ENCODE results near the gene SPEN. TPM values are rescaled to one million over a fixed set of nuclear protein-coding genes. Genes with fewer than 3 reads are reported as not detected.
"Not testable (repeated sequence)": the region's sequence is repeated elsewhere in the genome, so short reads cannot be mapped to it uniquely, and the experiment has no call there.

The SPEN gene
- total RNA-seq, 1 experiment from 2014 or later: 70.3 TPM

DNA sequence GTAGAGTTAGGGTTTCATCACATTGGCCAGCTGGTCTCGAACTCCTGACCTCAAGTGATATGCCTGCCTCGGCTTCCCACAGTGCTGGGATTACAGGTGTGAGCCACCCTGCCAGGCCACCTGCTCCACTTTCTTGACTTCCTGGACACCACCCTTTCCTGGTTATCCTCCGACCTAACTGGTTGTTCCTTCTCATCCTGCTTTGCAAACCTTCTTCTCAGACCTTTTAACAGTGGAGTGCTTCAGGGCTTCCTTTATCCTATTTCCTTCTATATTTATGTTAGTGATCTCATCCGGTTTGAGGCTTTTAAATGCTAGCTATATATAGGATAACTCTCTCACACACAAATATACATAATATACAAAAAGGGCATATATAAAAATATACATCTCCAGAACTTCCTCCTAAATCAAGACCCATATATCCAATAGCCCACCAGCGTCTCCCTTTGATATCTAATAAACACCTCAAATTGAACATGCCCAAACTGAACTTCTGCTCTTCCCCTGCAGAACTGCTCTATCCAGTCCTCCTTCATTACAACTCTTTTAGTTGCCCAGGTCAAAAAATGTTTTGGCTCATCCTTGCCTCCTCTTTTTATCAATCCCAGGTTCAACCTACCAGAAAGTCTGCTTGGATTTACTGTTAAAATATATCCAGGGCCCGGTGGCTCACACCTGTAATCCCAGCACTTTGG, 20.5 kb upstream of the SPEN start:
- H3K27ac ChIP-seq (ENCODE audit: low read depth, low read length, poor library complexity, severe bottlenecking): no peak overlapping the region
- CTCF ChIA-PET: no interaction called here
- intact Hi-C loops (cut with micrococcal nuclease; ENCODE audit: unreplicated experiment): no loop called here
- no peaks in the 10 kb centered on the region for H3K9me3 ChIP-seq (ENCODE audit: low read depth, low read length, poor library complexity, severe bottlenecking)
- no peaks in the 10 kb centered on the region for H3K27me3 ChIP-seq (replicated peaks; ENCODE audit: insufficient read depth, low read depth, low read length, poor library complexity)
- no peaks in the 10 kb centered on the region for H3K4me1 ChIP-seq (ENCODE audit: insufficient read depth, low read length, poor library complexity, severe bottlenecking)
- POLR2A ChIA-PET (ENCODE audit: low non-redundant PET): interaction anchor here (0.5 kb wide), 1 partner anchor 149 kb away, joined by 3 read pairs; the partner anchor contains the start of gene ZBTB17
- no peak overlapping the region for H3K4me3 ChIP-seq (ENCODE audit: low read depth, low read length, poor library complexity, severe bottlenecking)
- no peaks in the 10 kb centered on the region for H3K36me3 ChIP-seq (ENCODE audit: insufficient read depth, low read length, poor library complexity, severe bottlenecking)
- no peak for DNase-seq (ENCODE audit: low spot score)
- BruUV-seq (replicated peaks): no TSS peak
- no peak for TF ChIP-seq EZH2 (IDR thresholded peaks at IDR 0.05; ENCODE audit: borderline replicate concordance, low read depth, low read length, poor library complexity, severe bottlenecking)
- TF ChIP-seq, protein P1, sequence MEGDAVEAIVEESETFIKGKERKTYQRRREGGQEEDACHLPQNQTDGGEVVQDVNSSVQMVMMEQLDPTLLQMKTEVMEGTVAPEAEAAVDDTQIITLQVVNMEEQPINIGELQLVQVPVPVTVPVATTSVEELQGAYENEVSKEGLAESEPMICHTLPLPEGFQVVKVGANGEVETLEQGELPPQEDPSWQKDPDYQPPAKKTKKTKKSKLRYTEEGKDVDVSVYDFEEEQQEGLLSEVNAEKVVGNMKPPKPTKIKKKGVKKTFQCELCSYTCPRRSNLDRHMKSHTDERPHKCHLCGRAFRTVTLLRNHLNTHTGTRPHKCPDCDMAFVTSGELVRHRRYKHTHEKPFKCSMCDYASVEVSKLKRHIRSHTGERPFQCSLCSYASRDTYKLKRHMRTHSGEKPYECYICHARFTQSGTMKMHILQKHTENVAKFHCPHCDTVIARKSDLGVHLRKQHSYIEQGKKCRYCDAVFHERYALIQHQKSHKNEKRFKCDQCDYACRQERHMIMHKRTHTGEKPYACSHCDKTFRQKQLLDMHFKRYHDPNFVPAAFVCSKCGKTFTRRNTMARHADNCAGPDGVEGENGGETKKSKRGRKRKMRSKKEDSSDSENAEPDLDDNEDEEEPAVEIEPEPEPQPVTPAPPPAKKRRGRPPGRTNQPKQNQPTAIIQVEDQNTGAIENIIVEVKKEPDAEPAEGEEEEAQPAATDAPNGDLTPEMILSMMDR (conservative IDR thresholded peaks at IDR 0.05; ENCODE audit: low read depth, low read length): no peak

DNA sequence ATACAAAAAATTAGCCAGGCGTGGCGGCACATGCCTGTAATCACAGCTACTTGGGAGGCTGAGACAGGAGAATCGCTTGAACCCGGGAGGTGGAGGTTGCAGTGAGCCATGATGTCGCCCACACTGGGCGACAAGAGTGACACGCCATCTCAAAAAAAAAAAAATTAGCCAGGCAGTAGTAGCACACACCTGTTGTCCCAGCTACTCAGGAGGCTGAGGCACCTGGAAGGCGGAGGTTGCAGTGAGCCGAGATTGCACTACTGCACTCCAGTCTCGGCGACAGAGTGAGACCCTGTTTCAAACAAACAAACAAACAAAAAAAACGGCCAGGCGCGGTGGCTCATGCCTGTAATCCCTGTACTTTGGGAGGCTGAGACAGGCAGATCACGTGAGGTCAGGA, 19.9 kb upstream of the SPEN start:
- H3K27ac ChIP-seq (ENCODE audit: low read depth, low read length, poor library complexity, severe bottlenecking); BruUV-seq (replicated peaks); CTCF ChIA-PET; H3K9me3 ChIP-seq (ENCODE audit: low read depth, low read length, poor library complexity, severe bottlenecking); POLR2A ChIA-PET (ENCODE audit: low non-redundant PET); H3K27me3 ChIP-seq (replicated peaks; ENCODE audit: insufficient read depth, low read depth, low read length, poor library complexity); H3K4me3 ChIP-seq (ENCODE audit: low read depth, low read length, poor library complexity, severe bottlenecking); intact Hi-C loops (cut with micrococcal nuclease; ENCODE audit: unreplicated experiment); H3K36me3 ChIP-seq (ENCODE audit: insufficient read depth, low read length, poor library complexity, severe bottlenecking); H3K4me1 ChIP-seq (ENCODE audit: insufficient read depth, low read length, poor library complexity, severe bottlenecking); DNase-seq (ENCODE audit: low spot score): not testable (repeated sequence)

DNA sequence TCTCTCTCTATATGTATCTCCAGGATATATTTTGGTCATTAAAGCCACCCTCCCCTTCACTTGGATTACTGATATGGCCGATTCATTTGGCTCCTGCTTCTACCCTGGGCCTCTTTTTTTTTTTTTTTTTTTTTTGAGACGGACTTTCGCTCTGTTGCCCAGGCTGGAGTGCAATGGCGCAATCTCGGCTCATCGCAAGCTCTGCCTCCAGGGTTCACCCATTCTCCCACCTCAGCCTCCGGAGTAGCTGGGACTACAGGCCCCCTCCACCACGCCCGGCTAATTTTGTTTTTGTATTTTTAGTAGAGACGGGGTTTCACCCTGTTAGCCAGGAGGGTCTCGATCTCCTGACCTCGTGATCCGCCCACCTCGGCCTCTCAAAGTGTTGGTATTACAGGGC, 18.6 kb upstream of the SPEN start:
- CTCF ChIA-PET: interaction anchor here (0.9 kb wide), 1 partner anchor 13 kb away, joined by 4 read pairs; no protein-coding TSS in a partner anchor
- BruUV-seq (replicated peaks); DNase-seq (ENCODE audit: low spot score); H3K27me3 ChIP-seq (replicated peaks; ENCODE audit: insufficient read depth, low read depth, low read length, poor library complexity); H3K9me3 ChIP-seq (ENCODE audit: low read depth, low read length, poor library complexity, severe bottlenecking); H3K36me3 ChIP-seq (ENCODE audit: insufficient read depth, low read length, poor library complexity, severe bottlenecking); POLR2A ChIA-PET (ENCODE audit: low non-redundant PET); H3K27ac ChIP-seq (ENCODE audit: low read depth, low read length, poor library complexity, severe bottlenecking); H3K4me3 ChIP-seq (ENCODE audit: low read depth, low read length, poor library complexity, severe bottlenecking); intact Hi-C loops (cut with micrococcal nuclease; ENCODE audit: unreplicated experiment): not testable (repeated sequence)
- H3K4me1 ChIP-seq (ENCODE audit: insufficient read depth, low read length, poor library complexity, severe bottlenecking): peaks cover 12% of the 10 kb centered on the region

DNA sequence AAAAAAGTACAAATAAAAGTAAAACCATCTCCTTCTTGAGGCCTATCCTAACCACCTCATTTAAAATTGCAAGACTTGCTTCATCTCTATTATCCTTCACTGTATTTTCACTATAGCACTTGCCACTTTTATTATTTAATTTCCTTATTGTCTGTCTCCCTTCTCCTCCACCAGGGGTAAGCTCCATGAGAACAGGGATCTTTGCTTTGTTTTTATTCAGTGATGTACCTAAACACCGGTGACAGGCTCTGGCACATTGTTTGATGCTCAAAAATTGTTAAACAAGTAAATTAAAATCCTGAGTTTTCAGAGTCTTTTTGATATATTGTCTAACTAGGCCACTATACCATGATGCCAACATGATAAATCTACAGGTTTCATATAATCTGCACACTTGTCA, 17.2 kb upstream of the SPEN start:
- DNase-seq (ENCODE audit: low spot score): no peak
- Histone ChIP-seq H3K27ac (ENCODE audit: low read depth, low read length, poor library complexity, severe bottlenecking) (no peak overlapping the region), H3K36me3 (ENCODE audit: insufficient read depth, low read length, poor library complexity, severe bottlenecking) (no peaks in the 10 kb centered on the region), H3K27me3 (replicated peaks; ENCODE audit: insufficient read depth, low read depth, low read length, poor library complexity) (no peaks in the 10 kb centered on the region), H3K4me3 (ENCODE audit: low read depth, low read length, poor library complexity, severe bottlenecking) (no peak overlapping the region), H3K4me1 (ENCODE audit: insufficient read depth, low read length, poor library complexity, severe bottlenecking) (peaks cover 12% of the 10 kb centered on the region), H3K9me3 (ENCODE audit: low read depth, low read length, poor library complexity, severe bottlenecking) (no peaks in the 10 kb centered on the region)
- POLR2A ChIA-PET (ENCODE audit: low non-redundant PET): no interaction called here
- intact Hi-C loops (cut with micrococcal nuclease; ENCODE audit: unreplicated experiment): no loop called here
- CTCF ChIA-PET: interaction anchor here (0.6 kb wide), 2 partner anchors 14 to 80 kb away, joined by 3 to 5 read pairs; no protein-coding TSS in a partner anchor
- TF ChIP-seq, protein P1 (conservative IDR thresholded peaks at IDR 0.05; ENCODE audit: low read depth, low read length): no peak
- no peak for TF ChIP-seq EZH2 (IDR thresholded peaks at IDR 0.05; ENCODE audit: borderline replicate concordance, low read depth, low read length, poor library complexity, severe bottlenecking)
- BruUV-seq (replicated peaks): no TSS peak
